Hepatic stellate cell (primary cell): ENCODE data around the gene MED4.

Experiments
- DNase-seq: peaks from one replicate; pipeline ENCODE4 v3.0.0; 2011; ENCODE audit warnings: low spot score

MED4 gene

DNA sequence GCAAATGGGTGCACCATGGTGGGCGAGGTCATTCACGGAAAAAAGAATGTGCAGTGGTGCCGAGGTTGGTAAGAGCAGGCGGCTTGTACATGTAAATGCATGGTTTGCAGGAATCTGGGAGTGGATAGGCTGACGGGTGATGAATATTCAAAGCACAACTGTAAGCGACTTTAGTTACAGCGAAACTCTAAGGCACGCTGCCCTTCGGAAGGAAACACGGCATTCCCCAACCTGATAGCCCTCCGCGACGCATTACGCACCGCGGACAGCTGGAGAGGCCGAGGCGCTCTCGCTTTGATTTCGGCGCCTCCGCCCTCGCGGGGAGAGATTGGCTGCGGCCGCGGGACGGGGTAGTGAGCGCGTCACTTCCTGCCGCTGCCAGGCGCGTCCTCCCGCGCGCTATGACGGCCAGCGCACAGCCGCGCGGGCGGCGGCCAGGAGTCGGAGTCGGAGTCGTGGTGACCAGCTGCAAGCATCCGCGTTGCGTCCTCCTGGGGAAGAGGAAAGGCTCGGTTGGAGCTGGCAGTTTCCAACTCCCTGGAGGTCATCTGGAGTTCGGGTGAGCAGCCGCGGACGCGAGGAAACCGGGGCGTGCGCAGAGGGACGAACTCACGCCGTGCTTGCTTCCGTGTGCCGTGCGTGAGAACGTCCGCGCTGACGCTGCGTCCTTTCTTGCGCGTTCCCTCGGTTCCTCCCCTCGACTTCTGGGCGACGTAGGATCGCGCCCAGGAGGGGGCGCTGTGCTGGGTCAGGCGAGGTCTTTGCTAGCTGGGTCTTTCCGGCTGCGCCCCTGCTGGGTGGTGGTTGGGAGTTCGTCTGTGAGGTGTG, 57.3 kb downstream of the MED4 start, which contains the start of gene NUDT15:
Gene NUDT15, plus strand, starts transcription at position 381 of the 828 bp plus-strand sequence. Its CDS starts 21 bp downstream, at position 402.
- DNase-seq, result peak; percentile 93

DNA sequence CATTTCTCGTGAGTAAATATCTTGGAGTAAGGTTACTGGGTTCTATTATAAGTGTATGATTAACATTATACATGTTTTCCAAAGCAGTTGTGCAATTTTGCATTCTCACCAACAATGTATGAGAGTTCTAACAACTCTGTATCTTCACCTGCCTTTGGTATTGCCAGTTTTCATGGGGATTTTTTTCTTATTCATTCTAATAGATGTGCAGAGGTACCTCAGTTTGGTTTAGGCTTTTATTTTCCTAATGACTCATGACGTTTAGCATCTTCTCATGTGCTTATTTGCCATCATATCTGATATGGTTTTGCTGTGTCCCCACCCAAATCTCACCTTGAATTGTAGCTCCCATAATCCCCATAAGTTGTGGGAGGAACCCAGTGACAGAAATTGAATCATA, 65.0 kb downstream of the MED4 start:
- no peak for DNase-seq

DNA sequence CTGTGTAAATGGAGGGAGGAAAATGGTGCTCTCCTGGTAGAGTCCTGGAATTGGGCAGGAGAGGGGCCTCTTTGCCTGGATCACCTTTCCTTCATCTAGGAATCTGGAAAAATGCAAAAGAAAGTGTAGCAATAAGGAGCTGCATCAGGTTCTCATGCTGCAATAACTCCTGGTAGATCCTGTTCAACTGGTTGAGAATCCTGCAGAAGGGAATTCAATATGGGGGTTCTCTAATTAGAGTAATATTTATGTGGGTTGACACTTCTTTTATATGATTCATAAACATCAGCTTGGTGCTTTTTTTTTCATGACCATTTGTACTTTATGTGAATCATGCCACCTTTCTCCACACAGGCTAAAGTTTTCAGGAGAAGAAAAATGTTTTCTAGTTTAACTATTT, 66.8 kb downstream of the MED4 start:
- no peak for DNase-seq
